H1 (cell line): Measurements from ENCODE around the gene CHD9. TPM values are rescaled to one million over a fixed set of nuclear protein-coding genes. Genes with fewer than 3 reads are reported as not detected.

Source experiments
- CTCF ChIA-PET: fragments of 300-600 bp; sonication (Branson Sonifier 250); formaldehyde crosslinking; loops from one replicate; lab custom pipeline; 2021; ENCODE audit not compliant: partially characterized antibody; lab: Charles Lee
- POLR2A ChIA-PET: fragments of 300-600 bp; sonication (Branson Sonifier 250); formaldehyde crosslinking; loops from one replicate; lab custom pipeline; 2021; ENCODE audit warnings: inconsistent platforms; ENCODE audit not compliant: partially characterized antibody; lab: Charles Lee
- DNase-seq, 2 experiments: peaks; one replicate each; pipeline versions ENCODE4 v3.0.0 to v3.0.0-alpha.2; 2010 to 2022; ENCODE audit warnings: low spot score in 2 of 2, low read depth in 1 of 2, mixed read lengths in 1 of 2
- FAIRE-seq: peaks from 2 replicates; lab custom pipeline; 2011; peaks lifted over from hg19 to GRCh38; lab: Jason Lieb, UNC
- H2AFZ ChIP-seq: 2 replicates; pipeline ENCODE4 v1.8.1; 2012; ENCODE audit warnings: low read length, inconsistent platforms
- H2AK5ac ChIP-seq: 2 replicates; pipeline ENCODE4 v1.6.1; 2013; ENCODE audit warnings: low read depth, low read length
- H2BK120ac ChIP-seq: replicated peaks from 2 replicates; pipeline ENCODE3; 2013; ENCODE audit warnings: low read depth, low read length, inconsistent platforms
- H2BK12ac ChIP-seq: 2 replicates; pipeline ENCODE4 v1.6.1; 2013; ENCODE audit warnings: low read depth, low read length
- H2BK15ac ChIP-seq: 2 replicates; pipeline ENCODE4 v1.6.1; 2013; ENCODE audit warnings: low read length
- H2BK20ac ChIP-seq: 2 replicates; pipeline ENCODE4 v1.6.1; 2013; ENCODE audit warnings: low read length
- H2BK5ac ChIP-seq: 2 replicates; pipeline ENCODE4 v1.6.1; 2013; ENCODE audit warnings: low read depth, low read length
- H3K14ac ChIP-seq: 2 replicates; pipeline ENCODE4 v1.6.1; 2013; ENCODE audit warnings: inconsistent platforms; ENCODE audit not compliant: insufficient read length
- H3K18ac ChIP-seq: 2 replicates; pipeline ENCODE4 v1.6.1; 2013; ENCODE audit warnings: low read length; ENCODE audit errors: extremely low read depth
- H3K23ac ChIP-seq: 2 replicates; pipeline ENCODE4 v1.6.1; 2013; ENCODE audit warnings: inconsistent platforms; ENCODE audit not compliant: insufficient read length
- H3K23me2 ChIP-seq: 2 replicates; pipeline ENCODE4 v1.6.1; 2013; ENCODE audit warnings: low read depth, low read length
- H3K27ac ChIP-seq: 2 replicates; pipeline ENCODE4 v1.6.1; 2011; ENCODE audit warnings: low read depth, low read length, inconsistent platforms
- H3K27me3 ChIP-seq, 4 experiments: replicated peaks in 1 of 4; 1 replicate in 1 of 4; 2 replicates in 3 of 4; pipeline versions ENCODE4 v1.6.1 to v1.8.1; 2011 to 2013; ENCODE audit warnings: low read length in 3 of 4, mild to moderate bottlenecking in 3 of 4, inconsistent platforms in 2 of 4, mixed read lengths in 2 of 4, moderate library complexity in 1 of 4; ENCODE audit not compliant: control insufficient read depth in 3 of 4, insufficient read depth in 3 of 4; ENCODE audit errors: extremely low read depth in 1 of 4
- H3K36me3 ChIP-seq, 4 experiments: 2 replicates each; pipeline versions ENCODE4 v1.6.1 to v1.8.1; 2011 to 2013; ENCODE audit warnings: mild to moderate bottlenecking in 4 of 4, low read length in 3 of 4, moderate library complexity in 2 of 4, control low read depth in 1 of 4, inconsistent platforms in 1 of 4; ENCODE audit not compliant: insufficient read depth in 4 of 4, control insufficient read depth in 2 of 4
- H3K4ac ChIP-seq: replicated peaks from 2 replicates; pipeline ENCODE3; 2013; ENCODE audit warnings: low read length, low read depth, mixed read lengths, inconsistent platforms; ENCODE audit not compliant: insufficient read length
- H3K4me1 ChIP-seq, 4 experiments: replicated peaks in 1 of 4; 1 replicate in 1 of 4; 2 replicates in 3 of 4; pipeline versions ENCODE4 v1.6.1 to v1.8.1; 2011 to 2013; ENCODE audit warnings: low read length in 3 of 4, inconsistent platforms in 2 of 4, mixed read lengths in 1 of 4; ENCODE audit not compliant: insufficient read depth in 4 of 4, control insufficient read depth in 3 of 4
- H3K4me2 ChIP-seq, 2 experiments: 2 replicates each; pipeline versions ENCODE4 v1.6.1 to v1.8.1; 2011 to 2013; ENCODE audit warnings: low read depth in 2 of 2, low read length in 2 of 2, control low read depth in 1 of 2, inconsistent platforms in 1 of 2, mild to moderate bottlenecking in 1 of 2; ENCODE audit not compliant: insufficient read depth in 1 of 2
- H3K4me3 ChIP-seq, 4 experiments: fragments of 200-600, 300-600 bp in 1 of 4; sonication (generic), shearing (Covaris generic), sonication (Bioruptor Twin) in 1 of 4; 2 replicates each; pipeline versions ENCODE4 v1.5.1 to v1.8.1; 2011 to 2016; ENCODE audit warnings: low read length in 4 of 4, low read depth in 3 of 4, control low read depth in 2 of 4, inconsistent platforms in 2 of 4, mild to moderate bottlenecking in 2 of 4, mixed read lengths in 1 of 4, moderate library complexity in 1 of 4; ENCODE audit not compliant: insufficient read depth in 2 of 4; ENCODE audit errors: extremely low read depth in 1 of 4
- H3K56ac ChIP-seq: replicated peaks from 2 replicates; pipeline ENCODE3; 2013; ENCODE audit warnings: low read depth, mild to moderate bottlenecking, mixed read lengths, low read length, inconsistent platforms; ENCODE audit not compliant: insufficient read length
- H3K79me1 ChIP-seq: 2 replicates; pipeline ENCODE4 v1.6.1; 2013; ENCODE audit warnings: low read depth, low read length, control low read depth
- H3K79me2 ChIP-seq, 2 experiments: 2 replicates each; pipeline versions ENCODE4 v1.6.1 to v1.8.1; 2012 to 2013; ENCODE audit warnings: low read length in 2 of 2, mild to moderate bottlenecking in 2 of 2, inconsistent platforms in 1 of 2; ENCODE audit not compliant: insufficient read depth in 2 of 2, control insufficient read depth in 1 of 2
- H3K9ac ChIP-seq, 4 experiments: replicated peaks in 1 of 4; 1 replicate in 1 of 4; 2 replicates in 3 of 4; pipeline versions ENCODE4 v1.6.1 to v1.8.1; 2011 to 2013; ENCODE audit warnings: low read depth in 3 of 4, low read length in 3 of 4, control low read depth in 2 of 4, mild to moderate bottlenecking in 2 of 4, moderate library complexity in 2 of 4, inconsistent platforms in 1 of 4; ENCODE audit errors: extremely low read depth in 1 of 4
- H3K9me3 ChIP-seq, 2 experiments: 2 replicates each; pipeline versions ENCODE4 v1.6.1 to v1.8.1; 2012 to 2013; ENCODE audit warnings: mild to moderate bottlenecking in 2 of 2, moderate library complexity in 2 of 2, control low read depth in 1 of 2, inconsistent platforms in 1 of 2, low read depth in 1 of 2, low read length in 1 of 2, mixed read lengths in 1 of 2; ENCODE audit not compliant: insufficient read depth in 2 of 2
- H4K20me1 ChIP-seq, 2 experiments: replicated peaks in 1 of 2; 2 replicates each; pipeline versions ENCODE3 to v1.8.1; 2011 to 2013; ENCODE audit warnings: inconsistent platforms in 2 of 2, low read length in 2 of 2, mild to moderate bottlenecking in 1 of 2; ENCODE audit not compliant: insufficient read depth in 2 of 2, control insufficient read depth in 1 of 2
- H4K5ac ChIP-seq: 2 replicates; pipeline ENCODE4 v1.6.1; 2013; ENCODE audit warnings: low read length, low read depth, mixed read lengths, inconsistent platforms; ENCODE audit not compliant: insufficient read length
- H4K8ac ChIP-seq: 2 replicates; pipeline ENCODE4 v1.8.0; 2013; ENCODE audit warnings: mild to moderate bottlenecking, moderate library complexity, low read length, inconsistent platforms; ENCODE audit not compliant: insufficient read depth; ENCODE audit errors: extremely low read depth
- H4K91ac ChIP-seq: replicated peaks from 2 replicates; pipeline ENCODE3; 2013; ENCODE audit warnings: low read length, mixed read lengths, inconsistent platforms; ENCODE audit not compliant: insufficient read length
- WGBS, 2 experiments: shearing (Covaris generic) in 1 of 2; methylation state at CpG; one replicate each; pipeline versions ENCODE4 v1.1.6 to v1.1.7; 2013 to 2015; ENCODE audit warnings: low lambda C conversion rate in 2 of 2, mixed read lengths in 2 of 2, inconsistent platforms in 1 of 2, low coverage in 1 of 2, missing lambda C conversion rate in 1 of 2; ENCODE audit not compliant: insufficient replicate concordance in 2 of 2, insufficient coverage in 1 of 2, insufficient read length in 1 of 2; ENCODE audit errors: extremely low coverage in 1 of 2, missing lambda C conversion rate in 1 of 2; 5-methylcytosine and 5-hydroxymethylcytosine counted together
- polyA plus RNA-seq, 7 experiments: library from polyadenylated mRNA; depleted of rRNA in 3 of 7; stranded (reverse) in 5 of 7; unstranded in 2 of 7; fragments of >200 nt in 5 of 7; fragments of 200-250 nt in 2 of 7; gene quantifications; 1 replicate in 5 of 7; 2 replicates in 1 of 7; 4 replicates in 1 of 7; pipeline versions ENCODE4 v1.2.1 to v1.2.3, GENCODE V29; 2011 to 2013; ENCODE audit warnings: missing spikeins in 2 of 7, mixed read lengths in 2 of 7
- total RNA-seq: library from RNA; stranded (reverse); fragmentation: NEBNext Ultra II Directional; extraction: Animal tissue kit (Norgen Biotek cat#: 25700); gene quantifications from 2 replicates; pipeline ENCODE4 v1.2.1, GENCODE V29; 2021
- TF ChIP-seq, protein P1 (sequence below): IDR thresholded peaks from 2 replicates; pipeline ENCODE4 v1.6.1; 2012; ENCODE audit warnings: inconsistent platforms

CHD9 gene
- total and polyA plus RNA-seq, 2 of the 8 experiments (the other 6 are each of a cell fraction or from before 2014, with no cell fraction given): 9.9 to 32.4 TPM

GRCh38 chr16:53234836-53235235 lies 180.0 kb downstream of the CHD9 start:
- FAIRE-seq: no peak
- WGBS, 2 experiments: 96% methylated on average over 2 of the region's 2 CpGs; no CpG with 5 or more reads in 1 of the 2 experiments
- POLR2A ChIA-PET: no interaction called here
- TF ChIP-seq, protein P1, sequence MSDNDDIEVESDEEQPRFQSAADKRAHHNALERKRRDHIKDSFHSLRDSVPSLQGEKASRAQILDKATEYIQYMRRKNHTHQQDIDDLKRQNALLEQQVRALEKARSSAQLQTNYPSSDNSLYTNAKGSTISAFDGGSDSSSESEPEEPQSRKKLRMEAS: no peak

More at GRCh38 chr16:53234836-53235235, 180.0 kb downstream of the CHD9 start:
- Histone ChIP-seq H3K56ac (no peak overlapping the region), H3K9me3 (no peaks in the 10 kb centered on the region), H2BK120ac (no peak overlapping the region), H3K4me3 (no peak overlapping the region), H3K4me1 (no peaks in the 10 kb centered on the region), H2AK5ac (no peak overlapping the region), H2BK15ac (no peak overlapping the region), H3K18ac (no peak overlapping the region), H3K23me2 (no peaks in the 10 kb centered on the region), H4K20me1 (peaks cover 2% of the 10 kb centered on the region in 2 experiments), H2BK20ac (no peak overlapping the region), H4K5ac (no peak overlapping the region), H3K4ac (no peak overlapping the region), H2BK12ac (no peak overlapping the region), H3K79me2 (no peaks in the 10 kb centered on the region), H3K14ac (no peak overlapping the region), H3K4me2 (no peak overlapping the region), H3K36me3 (peaks cover 5 to 79% (median 61%) of the 10 kb centered on the region in 4 experiments), H4K8ac (no peak overlapping the region), H4K91ac (no peak overlapping the region), H3K23ac (no peak overlapping the region), H3K27me3 (no peaks in the 10 kb centered on the region), H2BK5ac (no peak overlapping the region), H2AFZ (no peak overlapping the region), H3K27ac (no peak overlapping the region), H3K9ac (no peak overlapping the region), H3K79me1 (no peaks in the 10 kb centered on the region)
- no peak for DNase-seq
- CTCF ChIA-PET: no interaction called here
